Glutamatergic neuron (in vitro differentiated cells): ENCODE measurements around the gene MYL5. TPM values are rescaled to one million over a fixed set of nuclear protein-coding genes. Genes with fewer than 3 reads are reported as not detected.
A peak's percentile ranks its signal among the peaks of the same experiment; 100 is the strongest.

Experiments used
- DNase-seq: peaks from one replicate; pipeline ENCODE4 v3.0.0; 2022
- H3K27ac Mint-ChIP-seq: one replicate; pipeline ENCODE4 v1.8.0; 2020; ENCODE audit warnings: mild to moderate bottlenecking, mixed read lengths, inconsistent platforms; ENCODE audit not compliant: unreplicated experiment
- H3K27me3 Mint-ChIP-seq: one replicate; pipeline ENCODE4 v1.8.0; 2020; ENCODE audit warnings: mild to moderate bottlenecking, moderate library complexity, mixed read lengths, inconsistent platforms; ENCODE audit not compliant: unreplicated experiment
- H3K36me3 Mint-ChIP-seq: one replicate; pipeline ENCODE4 v1.8.0; 2020; ENCODE audit warnings: mild to moderate bottlenecking, mixed read lengths, inconsistent platforms; ENCODE audit not compliant: unreplicated experiment
- H3K4me1 Mint-ChIP-seq: one replicate; pipeline ENCODE4 v1.8.0; 2020; ENCODE audit warnings: mild to moderate bottlenecking, low read depth, mixed read lengths, inconsistent platforms; ENCODE audit not compliant: unreplicated experiment
- H3K4me3 Mint-ChIP-seq: one replicate; pipeline ENCODE4 v1.8.0; 2020; ENCODE audit warnings: mild to moderate bottlenecking, mixed read lengths, inconsistent platforms; ENCODE audit not compliant: unreplicated experiment
- H3K9me3 Mint-ChIP-seq: one replicate; pipeline ENCODE4 v1.8.0; 2020; ENCODE audit warnings: mild to moderate bottlenecking, moderate library complexity, mixed read lengths, inconsistent platforms; ENCODE audit not compliant: unreplicated experiment
- CTCF ChIP-seq: fragments of 200-600 bp; sonication (generic); IDR thresholded peaks from one replicate; pipeline ENCODE4 v1.5.0; 2021; ENCODE audit not compliant: partially characterized antibody, unreplicated experiment
- total RNA-seq: library from RNA; stranded (reverse); fragmentation: NEBNext Ultra II Directional; extraction: Animal tissue kit (Norgen Biotek cat#: 25700); gene quantifications from one replicate; pipeline ENCODE4 v1.2.1, GENCODE V29; 2021; ENCODE audit not compliant: unreplicated experiment

Gene MYL5
- total RNA-seq, 1 donor from 2014 or later: 13.6 TPM

GRCh38 chr4:706834-707598 is 32.7 kb downstream of the MYL5 start:
- Mint-ChIP-seq H3K9me3 (peaks cover 6% of the 10 kb centered on the region), H3K27ac (no peak overlapping the region), H3K27me3 (peaks cover 3% of the 10 kb centered on the region), H3K36me3 (peaks cover 11% of the 10 kb centered on the region), H3K4me1 (peaks cover 15% of the 10 kb centered on the region), H3K4me3 (peak overlapping the region; percentile 59)
- DNase-seq: no peak
- TF ChIP-seq CTCF: no peak

GRCh38 chr4:707929-708630 is 33.7 kb downstream of the MYL5 start:
- TF ChIP-seq CTCF: no peak
- DNase-seq: no peak
- Mint-ChIP-seq H3K4me3 (peak overlapping the region; percentile 38), H3K4me1 (peaks cover 15% of the 10 kb centered on the region), H3K9me3 (peaks cover 4% of the 10 kb centered on the region), H3K36me3 (peaks cover 7% of the 10 kb centered on the region), H3K27me3 (no peaks in the 10 kb centered on the region), H3K27ac (no peak overlapping the region)

GRCh38 chr4:708631-708933 is 34.2 kb downstream of the MYL5 start:
- peaks cover 7% of the 10 kb centered on the region for H3K36me3 Mint-ChIP-seq
- no peaks in the 10 kb centered on the region for H3K27me3 Mint-ChIP-seq
- no peak overlapping the region for H3K27ac Mint-ChIP-seq
- peaks cover 4% of the 10 kb centered on the region for H3K9me3 Mint-ChIP-seq
- H3K4me3 Mint-ChIP-seq: peak overlapping the region; percentile 66
- no peak for DNase-seq
- peaks cover 15% of the 10 kb centered on the region for H3K4me1 Mint-ChIP-seq
- no peak for TF ChIP-seq CTCF

GRCh38 chr4:709348-709747 is 35.0 kb downstream of the MYL5 start:
- Mint-ChIP-seq H3K4me3 (peak overlapping the region; percentile 27), H3K27me3 (no peaks in the 10 kb centered on the region), H3K9me3 (peaks cover 4% of the 10 kb centered on the region), H3K4me1 (peaks cover 15% of the 10 kb centered on the region), H3K27ac (no peak overlapping the region), H3K36me3 (peaks cover 7% of the 10 kb centered on the region)
- no peak for DNase-seq
- no peak for TF ChIP-seq CTCF

GRCh38 chr4:710116-710515 is 35.8 kb downstream of the MYL5 start:
- no peak for DNase-seq
- Mint-ChIP-seq H3K27me3 (no peaks in the 10 kb centered on the region), H3K4me3 (peak overlapping the region; percentile 22), H3K9me3 (peaks cover 4% of the 10 kb centered on the region), H3K36me3 (peaks cover 7% of the 10 kb centered on the region), H3K27ac (peak overlapping the region; percentile 8), H3K4me1 (peaks cover 15% of the 10 kb centered on the region)
- TF ChIP-seq CTCF: no peak
